HCT116 (cell line): ENCODE data around the gene RBKS. TPM values are rescaled to one million over a fixed set of nuclear protein-coding genes. Genes with fewer than 3 reads are reported as not detected.

Source experiments
- ATAC-seq: fragments of 200-7000 bp; cut with Tn5 transposase; 2 replicates; pipeline ENCODE4 v1.9.1; 2020; ENCODE audit warnings: mild to moderate bottlenecking, moderate library complexity
- BruUV-seq: library from RNA; stranded (reverse); fragments of 400-500 nt; replicated peaks from 2 replicates; lab custom pipeline; 2021; lab: Mats Ljungman, UMichigan
- CTCF ChIA-PET: fragments of 300-600 bp; sonication (Branson Sonifier 250); formaldehyde crosslinking; loops from one replicate; lab custom pipeline; 2021; ENCODE audit warnings: antibody characterized with exemption; lab: Charles Lee
- POLR2A ChIA-PET: fragments of 300-600, 350-600 bp; sonication (Branson Sonifier 250); formaldehyde crosslinking; loops from one replicate; lab custom pipeline; 2021; ENCODE audit warnings: antibody characterized with exemption; lab: Charles Lee
- RAD21 ChIA-PET, 2 experiments: fragments of 300-600 bp; sonication (Branson Sonifier 250); formaldehyde crosslinking; loops; one replicate each; lab custom pipeline; 2023; ENCODE audit warnings: low total read pairs in 2 of 2; ENCODE audit not compliant: uncharacterized antibody in 2 of 2, unreplicated experiment in 2 of 2, low non-redundant PET in 1 of 2; lab: Charles Lee
- DNase-seq: peaks from one replicate; pipeline ENCODE4 v3.0.0-alpha.2; 2010; ENCODE audit warnings: low read depth, low spot score
- H2AFZ ChIP-seq: fragments of 200-600 bp; shearing (Covaris generic), sonication (generic); 2 replicates; pipeline ENCODE4 v1.6.1; 2017; ENCODE audit warnings: low read depth, mixed run types, mixed read lengths, antibody characterized with exemption, low read length; ENCODE audit not compliant: poor library complexity, severe bottlenecking
- H3K27ac ChIP-seq: 2 replicates; pipeline ENCODE4 v1.5.1; 2012; ENCODE audit warnings: low read depth, low read length
- H3K27me3 ChIP-seq: fragments of 200-600 bp; sonication (generic); 2 replicates; pipeline ENCODE4 v1.6.1; 2016; ENCODE audit warnings: mixed run types, low read length, mixed read lengths; ENCODE audit not compliant: insufficient read depth
- H3K36me3 ChIP-seq, 2 experiments: fragments of 200-500 bp in 1 of 2; fragments of 200-600 bp in 1 of 2; sonication (Bioruptor generic) in 1 of 2; sonication (generic) in 1 of 2; 2 replicates each; pipeline versions ENCODE4 v1.5.1 to v1.6.1; 2014 to 2016; ENCODE audit warnings: low read length in 2 of 2, inconsistent platforms in 1 of 2, mixed read lengths in 1 of 2, mixed run types in 1 of 2; ENCODE audit not compliant: insufficient read depth in 2 of 2, control insufficient read depth in 1 of 2
- H3K4me1 ChIP-seq, 2 experiments: fragments of 200-600 bp in 1 of 2; sonication (generic) in 1 of 2; 2 replicates each; pipeline versions ENCODE4 v1.5.1 to v1.6.1; 2012 to 2017; ENCODE audit warnings: low read length in 2 of 2, inconsistent platforms in 1 of 2, mild to moderate bottlenecking in 1 of 2, mixed read lengths in 1 of 2, mixed run types in 1 of 2, moderate library complexity in 1 of 2; ENCODE audit not compliant: insufficient read depth in 2 of 2, control insufficient read depth in 1 of 2
- H3K4me2 ChIP-seq: fragments of 200-600 bp; sonication (generic); 2 replicates; pipeline ENCODE4 v1.6.1; 2017; ENCODE audit warnings: mixed run types, low read length, mixed read lengths
- H3K4me3 ChIP-seq, 2 experiments: fragments of 200-600 bp in 1 of 2; sonication (generic) in 1 of 2; replicated peaks in 1 of 2; 2 replicates each; pipeline ENCODE4 v1.5.1; 2011 to 2016; ENCODE audit warnings: low read length in 2 of 2, control low read depth in 1 of 2, low read depth in 1 of 2, mild to moderate bottlenecking in 1 of 2, mixed read lengths in 1 of 2, mixed run types in 1 of 2
- H3K79me2 ChIP-seq: fragments of 200-600 bp; sonication (generic); 2 replicates; pipeline ENCODE4 v1.6.1; 2017; ENCODE audit warnings: mild to moderate bottlenecking, mixed run types, low read length, moderate library complexity, mixed read lengths; ENCODE audit not compliant: insufficient read depth
- H3K9ac ChIP-seq: fragments of 200-600 bp; sonication (generic); 2 replicates; pipeline ENCODE4 v1.6.1; 2016; ENCODE audit warnings: low read length, mixed read lengths
- H3K9me2 ChIP-seq: fragments of 200-600 bp; sonication (generic), shearing (Covaris generic); 2 replicates; pipeline ENCODE4 v1.6.1; 2017; ENCODE audit warnings: mixed run types, mild to moderate bottlenecking, moderate library complexity; ENCODE audit not compliant: insufficient read depth
- H3K9me3 ChIP-seq, 2 experiments: fragments of 200-500 bp in 1 of 2; fragments of 200-600 bp in 1 of 2; sonication (Bioruptor generic) in 1 of 2; sonication (generic) in 1 of 2; 2 replicates each; pipeline ENCODE4 v1.6.1; 2014 to 2017; ENCODE audit warnings: low read length in 2 of 2, mixed read lengths in 2 of 2, inconsistent platforms in 1 of 2, low read depth in 1 of 2, mild to moderate bottlenecking in 1 of 2, mixed run types in 1 of 2, moderate library complexity in 1 of 2; ENCODE audit not compliant: control insufficient read depth in 1 of 2, insufficient read depth in 1 of 2
- H4K20me1 ChIP-seq: fragments of 200-600 bp; sonication (generic), shearing (Covaris generic); 2 replicates; pipeline ENCODE4 v1.6.1; 2017; ENCODE audit warnings: mixed run types, mild to moderate bottlenecking, moderate library complexity; ENCODE audit not compliant: insufficient read depth
- CEBPB ChIP-seq: IDR thresholded peaks from 2 replicates; pipeline ENCODE4 v1.6.1; 2012; ENCODE audit warnings: low read depth
- CTCF ChIP-seq, 3 experiments: fragments of 200-600 bp in 1 of 3; sonication (generic) in 1 of 3; IDR thresholded peaks in 2 of 3; conservative IDR thresholded peaks in 1 of 3; 2 replicates each; pipeline ENCODE4 v1.5.1; 2012 to 2017; ENCODE audit warnings: low read depth in 2 of 3, low read length in 2 of 3, antibody characterized with exemption in 1 of 3, borderline replicate concordance in 1 of 3, control low read depth in 1 of 3, mild to moderate bottlenecking in 1 of 3, mixed read lengths in 1 of 3, mixed run types in 1 of 3, moderate library complexity in 1 of 3; ENCODE audit not compliant: insufficient read depth in 1 of 3
- EGR1 ChIP-seq: IDR thresholded peaks from 2 replicates; pipeline ENCODE4 v1.6.1; 2012; ENCODE audit warnings: low read depth
- EZH2 ChIP-seq: fragments of 200-600 bp; sonication (generic); IDR thresholded peaks from 2 replicates; pipeline ENCODE4 v1.6.1; 2017; ENCODE audit warnings: antibody characterized with exemption, mixed run types
- EZH2phosphoT487 ChIP-seq: fragments of 200-600 bp; IDR thresholded peaks from 2 replicates; pipeline ENCODE4 v1.6.1; 2018; ENCODE audit warnings: antibody characterized with exemption, borderline replicate concordance
- JUND ChIP-seq: IDR thresholded peaks from 2 replicates; pipeline ENCODE4 v1.6.1; 2012
- MAX ChIP-seq: IDR thresholded peaks from 2 replicates; pipeline ENCODE4 v1.6.1; 2012
- POLR2A ChIP-seq: IDR thresholded peaks from 2 replicates; pipeline ENCODE4 v1.7.0; 2011; ENCODE audit warnings: borderline replicate concordance; ENCODE audit not compliant: insufficient read depth, insufficient read length; ENCODE audit errors: extremely low read depth
- POLR2AphosphoS5 ChIP-seq: IDR thresholded peaks from 2 replicates; pipeline ENCODE4 v1.6.1; 2011; ENCODE audit warnings: mild to moderate bottlenecking, low read depth, low read length, moderate library complexity
- RAD21 ChIP-seq: IDR thresholded peaks from 2 replicates; pipeline ENCODE4 v1.6.1; 2012; ENCODE audit warnings: low read depth, mild to moderate bottlenecking
- REST ChIP-seq: IDR thresholded peaks from 2 replicates; pipeline ENCODE4 v1.6.1; 2012; ENCODE audit warnings: low read depth
- SP1 ChIP-seq: IDR thresholded peaks from 2 replicates; pipeline ENCODE4 v1.6.1; 2012; ENCODE audit warnings: low read depth
- SRF ChIP-seq: IDR thresholded peaks from 2 replicates; pipeline ENCODE4 v1.6.1; 2012; ENCODE audit warnings: low read depth
- TCF7L2 ChIP-seq: IDR thresholded peaks from 2 replicates; pipeline ENCODE4 v1.7.0; 2011; ENCODE audit warnings: borderline replicate concordance, inconsistent platforms; ENCODE audit not compliant: insufficient read depth, insufficient read length; ENCODE audit errors: extremely low read depth
- YY1 ChIP-seq: IDR thresholded peaks from 2 replicates; pipeline ENCODE4 v1.6.1; 2011; ENCODE audit warnings: low read length, low read depth, moderate library complexity, mild to moderate bottlenecking; ENCODE audit not compliant: insufficient replicate concordance; ENCODE audit errors: extremely low read depth
- ZBTB33 ChIP-seq: IDR thresholded peaks from 2 replicates; pipeline ENCODE4 v1.6.1; 2011; ENCODE audit warnings: mild to moderate bottlenecking, low read length, moderate library complexity; ENCODE audit not compliant: insufficient replicate concordance; ENCODE audit errors: extremely low read depth
- ZNF274 ChIP-seq: fragments of 200-500 bp; sonication (Bioruptor generic); IDR thresholded peaks from 2 replicates; pipeline ENCODE4 v1.6.1; 2014; ENCODE audit warnings: mild to moderate bottlenecking, low read depth, low read length, inconsistent platforms
- intact Hi-C: fragments of 100-400 bp; cut with micrococcal nuclease; formaldehyde crosslinking; loops from 2 replicates; pipeline ENCODE4 v1.10.0; 2022
- total RNA-seq: library from RNA; stranded (reverse); gene quantifications from one replicate; pipeline ENCODE4 v1.2.1, GENCODE V29; 2021; ENCODE audit not compliant: unreplicated experiment

Gene RBKS
- total RNA-seq, 1 experiment from 2014 or later, result 2.4 TPM

- TF ChIP-seq CEBPB (no peak), EGR1 (no peak), RAD21 (no peak), CTCF (IDR thresholded peaks at IDR 0.05 in 2 of 3, conservative IDR thresholded peaks at IDR 0.05 in 1 of 3; ENCODE audit: borderline replicate concordance in 1 of 3, insufficient read depth in 1 of 3, low read depth in 2 of 3, low read length in 2 of 3) (no peak), ZNF274 (no peak), TCF7L2 (no peak), EZH2 (no peak), JUND (no peak), EZH2phosphoT487 (no peak), MAX (no peak), REST (no peak), POLR2AphosphoS5 (no peak), ZBTB33 (no peak), SP1 (no peak), SRF (no peak), POLR2A (no peak), YY1 (no peak)
- TF ChIP-seq, all 23 proteins: peak for 0
- no TSS peak for BruUV-seq
- Histone ChIP-seq H3K27me3 (no peaks in the 10 kb centered on the region), H3K9me2 (no peaks in the 10 kb centered on the region; the same call in 1 of the 2 replicates), H3K9me3 (no peaks in the 10 kb centered on the region), H3K27ac (no peak overlapping the region), H4K20me1 (no peaks in the 10 kb centered on the region), H3K9ac (no peak overlapping the region), H3K79me2 (no peaks in the 10 kb centered on the region), H3K4me2 (no peak overlapping the region), H3K4me1 (peaks cover 12 to 18% of the 10 kb centered on the region in 2 experiments), H3K4me3 (no peak overlapping the region), H2AFZ (no peak overlapping the region), H3K36me3 (no peaks in the 10 kb centered on the region)
- ChIA-PET RAD21 (no interaction called here), POLR2A (no interaction called here), CTCF (no interaction called here)
- DNase-seq, result no peak
- ATAC-seq, result no peak
- intact Hi-C loops, result no loop called here
Measured at GRCh38 chr2:27929916-27930486, 39.8 kb upstream of the RBKS start.
